Stimulated activated CD4-positive, alpha-beta T cell treated with anti-CD3 and anti-CD28 coated beads, Interleukin-1b, Interleukin-23, amount 100 ng/mL, for 24 hours (primary cell): ENCODE data around the gene IGF1.

Source experiments
- DNase-seq, 4 experiments: peaks; one replicate each; pipeline ENCODE4 v3.0.0-alpha.2; 2020; ENCODE audit warnings: low read depth in 4 of 4, low spot score in 1 of 4

Gene IGF1

DNA sequence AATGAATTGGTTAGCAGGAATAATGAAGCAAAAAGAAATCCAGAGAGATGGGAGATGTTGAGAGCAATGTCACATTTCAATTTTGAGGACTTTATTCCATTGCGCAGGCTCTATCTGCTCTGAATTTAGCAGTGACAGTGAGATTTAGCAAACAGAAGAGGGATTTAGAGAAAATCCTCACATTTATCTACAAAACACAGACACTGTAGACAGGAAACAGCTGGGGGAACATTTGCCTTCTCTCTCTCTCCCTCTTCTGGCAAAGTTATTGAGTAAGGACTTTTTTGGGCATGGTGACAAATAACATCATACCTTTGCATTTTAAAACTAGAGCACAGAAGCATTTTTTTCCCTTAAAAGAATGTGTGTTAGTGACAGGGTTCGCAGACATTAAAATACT is at the start of gene IGF1:
Gene IGF1 (minus strand): TSS at position 158 of the 400 bp plus-strand sequence. CDS start 182 bp downstream, outside the sequence.
- no peak for DNase-seq

DNA sequence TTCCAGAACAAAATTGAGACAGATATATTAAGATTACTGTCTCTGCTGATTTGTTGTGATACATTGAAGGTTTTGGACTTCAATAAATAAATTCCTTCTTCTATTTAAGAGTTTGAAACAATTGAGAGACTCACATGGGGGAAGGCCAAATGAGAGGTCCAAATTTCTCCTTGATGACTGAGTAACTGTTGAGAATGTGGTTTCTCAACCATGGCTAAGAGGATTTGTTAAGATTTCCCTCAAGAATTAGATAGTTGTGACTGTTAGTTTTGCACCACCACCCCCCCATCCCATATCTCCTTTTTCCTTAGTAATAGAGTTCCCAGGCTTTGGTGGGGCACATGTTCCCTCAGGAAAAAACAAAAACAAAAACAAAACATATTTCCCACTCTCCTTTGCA is 47.7 kb upstream of the IGF1 start:
- no peak for DNase-seq

DNA sequence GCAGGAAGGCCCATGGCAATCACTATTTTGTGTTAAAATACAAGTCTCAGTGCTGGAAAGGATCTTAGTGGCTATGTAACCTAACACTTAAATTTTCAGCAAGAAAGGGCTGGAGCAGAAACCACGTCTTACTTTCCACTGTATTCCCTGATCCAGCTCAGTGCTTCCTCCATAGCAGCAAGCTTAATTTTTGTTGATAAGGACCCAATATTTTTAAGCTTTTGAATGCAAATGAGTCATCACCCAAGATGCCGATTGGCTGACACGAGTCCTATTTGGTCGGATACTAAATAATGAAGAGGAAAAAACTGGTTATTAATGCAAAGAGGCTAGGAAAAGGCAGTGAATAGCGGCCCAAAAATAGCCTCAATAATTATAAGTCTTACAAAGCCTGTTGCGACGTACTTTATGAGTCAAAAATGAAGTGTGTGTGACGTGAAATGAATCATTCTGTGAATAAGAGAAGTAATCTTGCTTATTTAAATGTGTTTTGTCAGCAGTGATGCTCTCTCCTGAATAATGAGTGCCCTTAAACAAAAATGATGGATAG is 46.9 kb upstream of the IGF1 start:
- no peak for DNase-seq

DNA sequence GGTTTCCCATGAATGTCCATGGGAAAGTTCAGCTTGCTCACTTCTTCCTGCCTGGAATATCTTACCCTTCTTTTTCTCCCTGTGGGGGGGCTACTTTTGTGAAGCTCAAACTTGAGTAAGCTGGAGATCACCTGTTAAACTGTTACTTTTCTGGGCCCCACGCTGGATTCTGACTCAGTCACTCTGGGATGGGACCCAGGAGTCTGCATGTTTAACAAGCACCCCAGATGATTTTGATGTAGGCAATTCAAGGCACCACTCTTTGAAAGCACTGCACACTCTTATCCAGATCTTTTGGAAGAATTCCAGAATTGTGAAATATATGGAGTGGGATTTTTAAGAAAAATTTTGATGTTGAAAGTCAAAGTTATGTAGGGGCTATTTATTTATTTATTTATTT is 46.3 kb upstream of the IGF1 start:
- DNase-seq, result no peak

GRCh38 chr12:102522768-102523167 is 42.4 kb upstream of the IGF1 start:
- DNase-seq, result no peak

GRCh38 chr12:102521662-102522277 is 41.4 kb upstream of the IGF1 start:
- no peak for DNase-seq

GRCh38 chr12:102518871-102519270 is 38.5 kb upstream of the IGF1 start:
- DNase-seq, result no peak

- no peak for DNase-seq
Observed at GRCh38 chr12:102514696-102515095, 34.3 kb upstream of the IGF1 start.

- DNase-seq, result no peak
Observed at GRCh38 chr12:102513739-102514138, 33.4 kb upstream of the IGF1 start.

- DNase-seq, result no peak
Observed at GRCh38 chr12:102513272-102513671, 32.9 kb upstream of the IGF1 start.

GRCh38 chr12:102512523-102512922 is 32.2 kb upstream of the IGF1 start:
- DNase-seq, result no peak

DNA sequence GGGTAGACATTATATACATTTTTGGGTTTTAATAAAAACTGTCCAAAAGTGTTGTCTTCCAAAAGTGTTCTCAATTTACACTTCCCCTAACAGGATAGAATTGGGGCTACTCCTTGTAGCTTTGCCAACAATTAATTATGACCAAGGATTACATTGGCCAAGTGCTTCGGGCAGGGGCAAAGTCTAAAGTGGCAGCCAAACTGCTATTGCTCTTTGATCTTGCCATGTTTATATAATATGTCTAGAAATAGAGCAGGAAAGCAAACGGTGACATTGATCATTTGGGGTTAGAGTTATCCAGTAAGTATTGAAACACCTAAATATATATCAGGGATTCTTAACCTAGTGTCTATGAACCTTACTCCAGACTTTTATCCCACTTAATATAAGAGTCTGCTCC is 31.2 kb upstream of the IGF1 start:
- DNase-seq, result no peak

DNA sequence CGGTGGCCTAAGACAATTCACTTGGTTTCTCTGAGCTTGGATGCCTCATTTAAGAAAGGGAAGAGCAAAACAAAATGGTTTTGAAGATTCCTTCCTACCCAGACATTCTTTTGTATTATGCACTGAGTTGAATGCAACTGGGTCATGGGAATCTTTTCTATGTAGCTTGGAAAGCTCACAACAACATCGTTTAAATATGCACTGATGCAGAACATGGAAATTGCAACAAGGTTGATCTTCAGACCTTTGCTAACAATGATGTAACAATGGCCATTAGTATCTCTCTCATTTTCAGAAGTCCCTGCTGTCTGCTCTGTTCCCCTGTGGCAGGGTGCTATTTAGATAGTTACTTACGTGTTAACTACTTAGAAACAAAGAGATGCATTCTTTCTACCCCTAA is 30.1 kb upstream of the IGF1 start:
- no peak for DNase-seq

DNA sequence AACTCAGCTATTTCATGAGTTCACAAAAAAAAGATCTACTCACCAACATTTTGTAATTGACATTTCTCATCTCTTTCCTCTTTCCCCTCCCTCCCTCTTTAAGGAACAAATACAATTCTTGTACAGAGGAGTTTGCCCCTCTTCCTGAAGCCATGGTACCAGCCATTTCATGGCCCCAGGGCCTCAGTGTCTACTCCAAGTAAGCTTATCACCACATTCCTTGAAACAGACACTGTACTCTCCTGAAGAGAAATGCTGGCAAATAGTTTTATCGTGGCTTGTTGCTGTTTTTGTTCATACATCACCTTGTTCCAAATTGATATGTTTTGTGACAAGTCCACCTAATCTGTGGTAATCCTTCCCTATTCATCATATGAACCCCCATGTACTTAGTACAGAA is 29.7 kb upstream of the IGF1 start:
- no peak for DNase-seq

DNA sequence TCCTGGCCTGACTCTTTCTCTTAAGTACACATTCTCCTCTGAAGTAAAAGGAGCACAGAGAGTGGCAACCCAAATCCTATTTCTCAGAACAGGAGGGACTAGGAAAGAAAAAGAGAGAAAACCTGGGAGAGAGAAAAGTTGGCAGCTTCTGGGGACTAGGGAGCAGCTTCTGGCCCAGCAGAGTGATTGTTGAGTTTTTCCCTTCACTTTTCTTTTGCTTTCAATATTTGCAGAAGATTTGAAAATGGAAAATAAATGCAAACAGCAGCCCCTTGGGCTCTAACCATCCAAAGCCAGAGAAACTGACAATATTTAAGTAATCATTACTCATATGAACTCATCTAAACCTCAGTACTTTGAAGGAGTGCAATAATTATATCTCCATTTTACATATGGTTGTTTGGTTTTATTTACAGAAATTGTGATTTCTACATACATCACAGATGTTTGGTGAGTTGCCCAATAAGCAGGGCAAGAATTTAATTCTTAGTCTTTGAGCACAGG is 28.8 kb upstream of the IGF1 start:
- DNase-seq, result no peak

- DNase-seq, result no peak
Observed at GRCh38 chr12:102508052-102508451, 27.7 kb upstream of the IGF1 start.

- no peak for DNase-seq
Observed at GRCh38 chr12:102507301-102507700, 26.9 kb upstream of the IGF1 start.

DNA sequence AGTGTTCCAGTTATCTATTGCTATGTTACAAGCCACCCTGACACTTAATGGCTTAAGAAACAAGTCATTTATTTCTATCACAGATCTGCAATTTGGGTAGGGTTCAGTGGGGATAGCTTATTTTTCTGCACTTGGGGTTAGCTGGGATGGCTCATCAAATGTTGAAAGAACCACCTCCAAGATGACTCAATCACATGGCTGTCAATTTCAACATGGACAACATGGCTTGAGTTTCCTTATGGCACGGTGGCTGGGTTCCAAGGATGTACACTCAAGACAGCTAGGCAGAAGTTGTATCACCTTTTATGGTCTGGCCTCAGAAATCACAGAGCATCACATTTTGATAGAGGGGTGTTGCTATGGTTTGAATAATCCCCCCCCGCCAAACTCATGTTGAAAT is 24.5 kb upstream of the IGF1 start:
- DNase-seq, result no peak

DNA sequence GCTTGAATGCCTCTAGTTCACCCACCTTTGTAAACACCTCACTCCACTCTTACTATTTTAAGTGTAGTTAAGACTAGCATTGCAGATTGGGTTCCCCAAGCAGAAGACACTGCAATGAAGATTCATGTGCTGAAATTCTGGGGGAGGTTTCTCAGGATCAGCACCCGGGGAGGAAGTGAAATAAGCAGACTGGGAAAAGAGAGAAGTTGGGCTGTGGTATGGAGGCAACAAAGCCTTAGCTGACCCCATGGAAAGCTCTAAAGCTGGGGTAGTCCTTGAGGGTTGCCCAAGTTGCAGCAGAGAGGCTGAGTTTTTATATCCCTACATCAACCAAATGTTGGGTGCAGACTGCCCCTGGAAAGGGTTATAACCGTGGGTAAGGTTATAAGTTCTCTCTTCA is 23.9 kb upstream of the IGF1 start:
- no peak for DNase-seq

DNA sequence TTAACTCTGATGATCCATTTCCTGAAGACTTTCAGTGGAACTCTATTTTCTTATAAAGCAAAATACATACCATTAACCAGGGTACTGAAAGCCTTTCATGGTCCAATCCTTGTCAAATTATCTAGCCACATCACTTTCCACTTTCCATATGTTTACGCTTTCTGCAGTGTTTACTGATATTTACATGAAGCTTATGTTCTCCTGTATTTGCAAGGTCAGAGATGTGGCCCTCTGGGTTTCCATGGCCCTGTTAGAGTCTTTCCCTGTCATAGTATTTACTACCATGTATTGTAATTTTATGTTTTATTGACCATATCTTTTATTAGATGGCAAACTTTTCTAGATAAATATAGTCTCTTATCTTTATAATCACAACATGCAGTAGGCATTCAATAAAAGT is 23.5 kb upstream of the IGF1 start:
- no peak for DNase-seq

DNA sequence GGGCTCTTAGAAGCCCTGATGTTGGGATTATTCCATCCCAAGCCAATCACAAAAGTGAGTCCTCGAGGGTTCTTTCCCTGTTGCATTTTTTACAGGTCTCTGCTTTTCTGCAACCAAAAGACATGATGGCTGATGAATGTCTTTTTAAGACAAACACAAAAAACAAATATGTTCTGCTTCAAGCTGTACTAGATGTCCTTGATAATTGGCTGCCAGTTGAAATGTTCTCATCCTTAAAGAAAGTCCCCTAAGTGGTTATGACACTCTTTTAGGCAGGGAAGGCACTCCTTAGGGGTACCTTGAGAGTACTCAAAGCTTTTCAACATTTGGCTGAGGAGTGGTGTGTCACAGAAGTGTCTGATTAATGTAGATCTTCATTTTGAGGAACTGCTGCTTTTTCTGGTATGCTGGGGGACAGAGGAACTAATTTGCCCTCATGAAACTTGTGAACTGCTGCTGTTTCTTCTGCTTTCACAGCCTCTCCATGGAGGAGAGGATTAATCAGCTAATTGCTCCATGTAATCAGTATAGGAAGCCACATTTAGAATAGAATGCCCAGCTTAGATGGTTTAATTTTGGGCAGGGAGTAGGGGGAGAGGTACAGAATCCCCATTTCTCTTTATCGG is 22.8 kb upstream of the IGF1 start:
- no peak for DNase-seq

- DNase-seq, result no peak
Observed at GRCh38 chr12:102501773-102502172, 21.4 kb upstream of the IGF1 start.

GRCh38 chr12:102498471-102498870 is 18.1 kb upstream of the IGF1 start:
- DNase-seq, result no peak
